CD4-positive, alpha-beta T cell treated with Interleukin-21 for 1 hour (primary cell): ENCODE measurements around the gene ANKS1B.
"Not testable (repeated sequence)": the region's sequence is repeated elsewhere in the genome, so short reads cannot be mapped to it uniquely, and the experiment has no call there.

Experiments
- DNase-seq: peaks from one replicate; pipeline ENCODE4 v3.0.0-alpha.2; 2020

ANKS1B gene

DNA sequence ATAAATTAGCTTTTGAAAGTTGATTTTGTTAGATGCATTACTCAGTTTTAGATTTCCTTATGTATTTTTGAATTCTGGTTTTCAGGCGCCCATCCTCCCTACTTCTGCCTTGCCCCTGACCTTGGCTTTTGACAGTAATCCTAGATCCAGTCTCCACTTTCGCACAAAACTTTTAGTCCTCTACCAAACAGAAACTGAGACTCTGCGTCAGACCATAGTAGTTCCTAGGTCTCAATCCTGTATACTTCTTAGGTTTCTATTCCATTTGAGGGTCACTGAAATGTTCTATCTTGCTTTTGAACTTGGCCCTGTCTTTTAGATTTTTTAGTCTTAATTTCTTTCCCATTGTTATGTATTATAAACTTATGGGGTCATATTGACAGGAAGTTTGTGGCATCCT lies 645.1 kb downstream of the ANKS1B start:
- no peak for DNase-seq

GRCh38 chr12:99334285-99335056 lies 650.3 kb downstream of the ANKS1B start:
- DNase-seq = no peak

- DNase-seq = no peak
These were observed 651.7 kb downstream of the ANKS1B start for GRCh38 chr12:99332936-99333591.

DNA sequence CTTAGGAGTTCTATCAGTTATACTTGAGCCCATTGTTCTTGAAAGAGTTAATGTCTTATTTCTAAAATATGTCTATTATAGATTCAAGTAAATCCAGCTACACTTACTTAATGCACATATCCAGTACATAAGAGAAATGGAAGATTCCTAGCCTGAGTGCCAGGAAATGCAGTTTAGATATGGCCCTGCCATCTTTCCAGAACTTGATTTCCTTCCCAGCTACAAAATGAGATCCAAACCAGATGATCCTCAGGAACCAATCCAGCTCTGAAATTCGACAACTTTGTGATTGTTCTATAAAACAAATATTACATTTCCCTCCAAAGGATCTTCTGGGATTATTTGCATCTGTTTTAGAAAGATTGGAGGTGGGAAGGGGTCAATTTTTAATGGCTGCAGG lies 654.5 kb downstream of the ANKS1B start:
- no peak for DNase-seq

DNA sequence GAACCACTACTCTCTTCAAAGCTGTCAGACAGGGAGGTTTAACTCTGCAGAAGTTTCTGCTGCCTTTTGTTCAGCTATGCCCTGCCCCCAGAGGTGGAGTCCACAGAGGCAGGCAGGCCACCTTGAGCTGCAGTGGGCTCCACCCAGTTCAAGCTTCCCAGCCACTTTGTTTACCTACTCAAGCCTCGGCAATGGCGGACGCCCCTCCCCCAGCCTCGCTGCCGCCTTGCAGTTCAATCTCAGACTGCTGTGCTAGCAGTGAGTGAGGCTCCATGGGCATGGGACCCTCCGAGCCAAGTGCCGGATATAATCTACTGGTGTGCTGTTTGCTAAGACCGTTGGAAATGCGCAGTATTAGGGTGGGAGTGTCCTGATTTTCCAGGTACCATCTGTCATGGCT lies 663.5 kb downstream of the ANKS1B start:
- not testable (repeated sequence) for DNase-seq

GRCh38 chr12:99311373-99311772 lies 673.4 kb downstream of the ANKS1B start:
- DNase-seq = no peak

DNA sequence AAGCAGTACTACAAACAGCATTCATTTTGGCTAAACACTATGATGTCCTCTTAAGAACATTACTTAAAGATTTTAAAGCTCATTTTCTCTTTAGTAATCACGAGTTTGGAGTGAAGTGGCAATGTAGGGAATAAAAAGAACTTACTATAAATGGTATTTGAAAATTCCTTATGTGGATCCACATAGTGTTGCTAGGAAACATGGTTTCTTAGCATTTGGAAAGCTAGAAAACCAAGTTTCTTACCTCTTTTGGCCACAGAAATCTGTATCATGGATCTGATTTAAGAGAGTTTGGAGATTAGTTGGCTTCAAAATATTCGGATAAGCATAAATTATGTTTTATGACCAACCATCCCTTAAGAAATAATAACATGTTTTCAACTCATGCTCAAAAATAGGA lies 674.9 kb downstream of the ANKS1B start:
- DNase-seq = no peak

GRCh38 chr12:99302874-99303273 lies 681.9 kb downstream of the ANKS1B start:
- no peak for DNase-seq

DNA sequence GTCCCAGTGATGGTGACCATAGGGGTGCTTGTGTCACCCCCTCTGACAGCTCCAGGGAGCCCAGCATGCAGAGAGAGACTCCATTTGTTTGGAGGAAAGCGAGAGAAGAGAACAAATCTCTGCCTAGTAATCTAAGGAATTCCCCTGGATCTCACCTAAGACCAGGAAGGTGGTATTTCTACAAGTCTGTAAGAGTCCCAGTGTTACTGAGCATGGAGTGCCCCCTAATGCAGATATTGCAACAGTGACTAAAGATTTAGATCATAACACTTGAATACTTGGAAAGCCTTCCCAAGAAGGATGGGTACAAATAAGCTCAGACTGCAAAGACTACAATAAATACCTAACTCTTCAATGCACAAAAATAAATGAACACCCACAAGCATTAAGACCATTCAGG lies 697.6 kb downstream of the ANKS1B start:
- no peak for DNase-seq

- no peak for DNase-seq
These were observed 700.6 kb downstream of the ANKS1B start for GRCh38 chr12:99284161-99284560.

GRCh38 chr12:99282624-99283023 lies 702.1 kb downstream of the ANKS1B start:
- DNase-seq = no peak

DNA sequence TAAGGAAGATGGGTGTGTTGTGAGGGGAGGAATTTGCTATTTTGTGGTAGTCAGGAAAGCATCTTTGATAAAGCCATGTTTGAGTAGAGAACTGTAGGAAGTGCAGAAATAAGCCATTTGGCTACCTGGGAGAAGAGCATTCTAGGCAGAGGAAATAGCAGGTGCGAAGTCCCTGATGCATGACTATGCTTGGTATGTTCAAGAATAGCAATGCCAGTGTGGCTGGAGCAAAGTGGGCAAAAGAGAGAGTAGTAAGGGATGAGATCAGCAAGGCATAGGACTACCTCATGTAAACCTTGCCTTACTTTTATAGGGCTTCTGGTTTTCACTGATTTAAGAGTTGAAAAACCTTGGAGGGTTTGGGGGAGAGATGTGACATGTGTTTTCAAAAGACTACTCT lies 702.6 kb downstream of the ANKS1B start:
- no peak for DNase-seq

DNA sequence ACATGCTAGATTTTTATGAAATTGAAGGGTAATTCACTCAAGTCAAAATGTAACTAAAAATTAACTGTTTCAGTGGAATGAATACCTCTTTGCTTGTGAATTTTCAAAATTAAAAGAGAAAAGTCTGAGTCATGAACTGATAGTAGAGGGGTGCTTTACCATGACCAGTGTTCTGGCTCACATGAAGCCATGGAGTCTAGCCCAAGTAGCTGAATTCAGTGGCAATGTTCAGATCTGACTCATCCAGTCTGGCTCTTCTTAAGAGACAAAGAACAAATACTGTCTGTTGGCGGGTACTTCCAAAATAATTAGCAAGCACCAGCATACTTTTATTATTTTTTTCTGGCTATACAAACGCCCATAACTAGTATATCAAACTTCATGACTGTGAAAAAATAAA lies 703.5 kb downstream of the ANKS1B start:
- DNase-seq = no peak

DNA sequence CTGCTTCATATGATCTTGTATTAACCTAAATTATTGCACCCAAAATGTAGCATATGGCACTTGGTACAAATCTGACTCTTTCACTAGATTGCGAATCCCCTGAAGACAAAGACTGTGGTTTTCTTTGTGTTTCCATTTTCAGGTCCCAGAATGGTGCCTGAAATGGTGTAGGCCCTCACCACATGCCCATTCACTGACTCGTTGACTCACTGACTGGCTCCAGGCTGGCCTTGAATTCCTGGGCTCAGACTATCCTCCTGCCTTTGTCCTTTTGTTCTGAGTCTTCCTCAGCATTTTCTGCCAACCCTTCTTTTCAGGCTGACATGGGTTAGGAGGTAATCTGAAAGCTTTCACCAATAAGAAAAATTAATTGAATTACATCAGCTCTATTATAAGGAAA lies 705.8 kb downstream of the ANKS1B start:
- DNase-seq = no peak

DNA sequence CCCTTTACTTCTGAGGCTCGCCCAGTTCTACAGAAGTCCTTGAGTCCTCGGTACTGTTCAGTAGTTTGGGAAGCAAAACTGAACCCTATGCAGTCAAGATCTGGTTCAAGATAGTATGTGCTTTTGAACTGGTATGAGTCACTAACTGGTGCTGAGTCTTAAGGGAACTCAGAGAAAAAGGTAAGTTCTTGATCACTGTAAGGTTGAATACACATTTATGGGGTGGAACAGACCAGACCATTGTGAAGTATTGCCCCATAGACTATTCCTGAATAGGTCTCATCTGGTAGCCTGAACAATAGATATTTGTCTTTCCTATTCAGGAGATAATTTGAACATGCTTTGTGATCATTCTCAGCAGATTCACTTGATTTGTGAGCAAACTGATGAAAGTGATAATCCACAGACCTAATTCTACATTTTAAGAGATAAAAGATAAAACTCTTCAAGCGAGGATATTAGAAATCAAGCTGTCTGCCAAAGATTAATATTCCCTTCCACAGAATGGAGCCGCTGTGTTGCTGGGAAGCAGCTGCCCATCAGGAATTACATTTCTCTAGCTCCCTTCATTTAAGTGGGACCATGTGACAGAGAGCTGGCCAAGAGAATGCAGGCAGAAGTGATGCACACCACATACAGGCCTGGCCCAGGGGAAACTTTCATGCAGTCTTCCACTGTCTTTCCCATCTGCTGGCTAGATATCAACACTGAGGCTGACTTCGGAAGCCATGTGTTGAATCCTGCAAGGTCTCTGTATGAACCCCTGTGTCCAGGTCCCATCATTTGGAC lies 707.0 kb downstream of the ANKS1B start:
- no peak for DNase-seq

GRCh38 chr12:99271071-99271470 lies 713.7 kb downstream of the ANKS1B start:
- DNase-seq = no peak

DNA sequence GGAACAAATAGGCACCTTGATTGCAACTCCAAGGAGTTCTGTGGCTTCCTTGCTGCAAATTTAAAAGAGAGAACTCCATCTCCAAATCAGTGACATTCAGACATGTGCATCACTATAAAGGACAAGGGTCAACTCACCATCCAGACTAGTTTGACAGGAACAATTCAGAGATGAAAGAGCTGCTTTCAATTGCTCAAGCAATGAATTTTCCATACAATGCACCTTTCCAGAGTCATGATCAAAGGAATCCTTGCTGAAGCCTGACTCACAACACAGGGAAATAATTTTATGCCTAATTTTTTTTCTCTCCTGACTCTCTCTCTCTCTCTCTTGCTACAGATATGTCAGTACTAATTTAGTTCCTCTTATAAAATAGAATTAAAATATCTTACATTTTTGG lies 717.7 kb downstream of the ANKS1B start:
- no peak for DNase-seq

DNA sequence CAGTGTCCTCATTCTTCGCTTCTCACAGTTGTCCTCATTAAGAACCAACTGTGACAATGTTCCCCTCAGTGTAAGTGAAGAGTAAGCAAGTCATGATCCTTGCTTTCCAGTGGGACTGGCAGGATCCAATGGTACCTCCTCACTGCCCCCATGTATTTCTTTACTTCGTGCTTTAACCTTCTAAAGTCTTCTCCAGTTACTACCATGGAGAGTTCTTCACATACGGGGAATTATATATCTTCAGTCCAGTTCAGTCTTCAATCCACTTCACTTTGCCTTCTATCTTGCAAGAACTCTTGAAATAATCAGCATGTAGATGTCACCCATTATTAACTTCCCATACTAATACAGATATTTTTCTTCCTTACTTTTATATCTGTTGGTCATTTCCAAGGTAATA lies 719.1 kb downstream of the ANKS1B start:
- no peak for DNase-seq

- no peak for DNase-seq
These were observed 723.5 kb downstream of the ANKS1B start for GRCh38 chr12:99261256-99261655.

- DNase-seq = no peak
These were observed 724.2 kb downstream of the ANKS1B start for GRCh38 chr12:99260456-99260996.

- no peak for DNase-seq
These were observed 725.4 kb downstream of the ANKS1B start for GRCh38 chr12:99259040-99259934.

DNA sequence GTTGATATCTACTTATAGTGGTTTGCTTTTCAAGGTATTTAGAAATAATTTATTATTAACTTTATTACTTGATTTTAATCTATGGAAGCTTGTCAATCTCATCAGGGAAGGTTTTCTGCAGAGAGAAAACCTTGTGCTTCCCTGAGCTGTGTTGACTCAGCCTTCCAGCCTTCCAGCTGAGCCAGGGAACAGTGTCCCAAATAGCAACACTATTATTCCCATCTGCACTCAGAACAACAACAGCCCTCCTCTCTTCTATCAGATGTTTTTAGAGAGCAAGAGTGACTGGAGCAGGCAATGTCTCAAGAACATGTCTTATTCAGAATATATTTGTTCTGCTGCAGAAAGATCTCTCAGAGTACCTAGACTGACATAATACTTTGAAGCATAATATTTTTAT lies 727.1 kb downstream of the ANKS1B start:
- no peak for DNase-seq

DNA sequence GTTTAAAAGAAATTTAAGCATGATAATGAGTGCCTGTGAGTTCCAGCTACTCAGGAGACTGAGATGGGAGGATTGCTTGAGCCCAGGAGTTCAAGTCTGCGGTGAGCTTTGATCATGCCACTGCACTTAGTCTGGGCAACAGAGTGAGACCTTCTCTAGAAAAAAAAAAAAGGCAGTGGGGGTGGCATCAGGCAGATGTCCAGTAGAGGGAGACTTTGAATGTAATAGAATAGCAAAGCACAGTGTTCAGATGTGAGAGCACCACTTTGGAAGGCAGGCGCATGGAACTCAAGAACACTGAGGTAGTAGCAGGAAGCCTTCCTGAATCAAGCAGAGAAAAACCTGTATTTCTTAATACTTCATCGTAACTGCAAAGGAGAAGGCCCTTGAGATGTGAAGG lies 731.7 kb downstream of the ANKS1B start:
- no peak for DNase-seq
